NCI-H748 treated with DMSO at 0.1 percent for 48 hours (cell line): ENCODE data around the gene ZNHIT1.
"Not testable (repeated sequence)": the region's sequence is repeated elsewhere in the genome, so short reads cannot be mapped to it uniquely, and the experiment has no call there.

Source experiments
- DNase-seq: peaks from one replicate; lab custom pipeline; 2025; lab: John Stamatoyannopoulos, UW

ZNHIT1 gene

DNA sequence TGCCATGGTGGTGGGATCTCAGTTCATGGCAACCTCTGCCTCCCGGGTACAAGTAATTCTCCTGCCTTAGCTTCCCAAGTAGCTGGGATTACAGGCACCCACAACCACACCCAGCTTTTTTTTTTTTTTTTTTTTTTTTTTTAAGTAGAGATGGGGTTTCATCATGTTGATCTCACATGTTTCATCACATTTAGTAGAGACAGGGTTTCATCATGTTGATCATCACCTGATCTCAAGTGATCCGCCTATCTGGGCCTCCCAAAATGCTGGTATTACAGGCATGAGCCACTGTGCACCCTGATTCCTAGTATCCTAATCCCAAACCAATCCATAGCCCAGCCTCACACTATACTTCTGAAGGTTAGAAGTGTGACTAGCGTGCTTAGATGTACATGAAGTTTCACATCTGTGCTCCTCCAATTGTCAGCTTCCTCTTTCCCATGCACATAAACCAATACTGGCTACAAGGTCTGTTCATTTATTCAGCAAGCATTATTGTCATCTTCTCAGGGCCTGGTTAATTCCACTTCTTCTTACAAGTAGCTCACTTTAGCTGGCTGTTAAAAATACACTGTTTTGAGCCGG, 31.0 kb upstream of the ZNHIT1 start:
- DNase-seq: no peak

- DNase-seq: no peak
Observed at GRCh38 chr7:101189109-101189508, 28.9 kb upstream of the ZNHIT1 start.

- no peak for DNase-seq
Observed at GRCh38 chr7:101195884-101196283, 22.1 kb upstream of the ZNHIT1 start.

GRCh38 chr7:101197991-101198390, 20.0 kb upstream of the ZNHIT1 start:
- no peak for DNase-seq

GRCh38 chr7:101198476-101198875, 19.5 kb upstream of the ZNHIT1 start:
- DNase-seq: no peak

DNA sequence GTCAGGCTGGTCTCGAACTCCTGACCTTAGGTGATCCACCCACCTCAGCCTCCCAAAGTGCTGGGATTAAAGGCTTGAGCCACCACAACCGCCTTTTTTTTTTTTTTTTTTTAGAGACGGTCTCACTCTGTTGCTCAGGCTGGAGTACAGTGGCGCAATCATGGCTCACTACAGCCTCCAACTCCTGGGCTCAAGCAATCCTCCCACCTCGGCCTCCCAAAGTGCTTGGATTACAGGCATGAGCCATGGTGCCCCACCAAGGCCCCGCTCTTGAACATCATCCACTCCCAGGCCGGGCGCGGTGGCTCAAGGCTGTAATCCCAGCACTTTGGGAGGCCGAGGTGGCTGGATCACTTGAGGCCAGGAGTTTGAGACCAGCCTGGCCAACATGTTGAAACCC, 18.4 kb upstream of the ZNHIT1 start:
- not testable (repeated sequence) for DNase-seq

DNA sequence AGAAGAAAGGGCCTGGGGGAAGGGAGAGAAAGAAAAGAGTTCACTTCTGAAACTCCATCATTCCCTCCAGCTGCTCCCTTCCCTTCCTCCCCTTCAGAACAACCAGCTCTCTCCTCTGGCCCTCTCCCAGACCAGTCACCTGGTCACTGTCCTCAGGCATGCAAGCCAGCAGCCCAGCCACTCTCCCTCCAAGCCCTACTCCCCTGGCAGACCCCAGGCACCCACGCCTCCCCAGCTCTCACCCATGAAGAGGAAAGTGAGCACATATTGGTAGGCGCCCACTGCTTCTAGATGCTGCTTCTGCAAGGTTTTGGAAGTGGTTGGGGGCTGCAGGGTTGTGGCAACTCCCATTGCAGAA, 17.5 kb upstream of the ZNHIT1 start:
- no peak for DNase-seq

DNA sequence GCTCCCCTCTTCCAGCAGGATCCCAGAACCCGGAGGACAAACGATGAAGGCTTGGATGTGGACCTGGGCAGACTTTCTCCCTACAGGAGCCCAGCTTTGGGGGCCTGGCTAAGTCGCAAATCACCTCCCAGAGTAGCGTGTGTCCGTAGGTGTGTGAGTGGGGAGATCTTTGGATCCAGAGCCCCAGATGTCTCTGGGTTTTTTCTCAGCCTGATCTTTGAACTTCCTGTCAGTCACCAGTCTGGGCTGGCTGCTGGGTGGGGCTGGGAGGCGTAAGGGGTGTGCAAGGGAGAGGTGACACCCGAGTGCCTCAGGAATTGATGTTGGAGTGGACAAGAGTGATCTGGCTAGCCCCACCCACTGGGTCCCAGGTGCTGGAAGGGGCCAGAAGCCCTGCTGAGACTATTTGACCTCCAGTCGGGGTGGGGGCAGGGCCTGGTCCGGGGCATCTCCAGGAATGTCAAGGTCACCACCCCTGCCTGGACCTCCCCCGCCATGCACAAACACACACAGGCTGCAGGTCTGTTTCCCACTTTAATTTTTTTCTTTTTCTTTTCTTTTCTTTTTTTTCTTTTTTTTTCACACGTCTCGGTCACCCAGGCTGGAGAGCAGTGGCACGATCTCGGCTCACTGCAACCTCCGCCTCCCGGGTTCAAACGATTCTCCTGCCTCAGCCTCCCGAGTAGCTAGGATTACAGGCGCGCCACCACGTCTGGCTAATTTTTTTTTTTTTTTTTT, 16.9 kb upstream of the ZNHIT1 start, which contains the start of gene MOGAT3:
Gene MOGAT3 (minus strand): TSS at position 175 of the 738 bp plus-strand sequence. CDS start 182 bp downstream, outside the sequence.
- no peak for DNase-seq

- DNase-seq: no peak
Observed at GRCh38 chr7:101201695-101202602, 16.0 kb upstream of the ZNHIT1 start.

GRCh38 chr7:101202603-101202918, 15.4 kb upstream of the ZNHIT1 start:
- no peak for DNase-seq

DNA sequence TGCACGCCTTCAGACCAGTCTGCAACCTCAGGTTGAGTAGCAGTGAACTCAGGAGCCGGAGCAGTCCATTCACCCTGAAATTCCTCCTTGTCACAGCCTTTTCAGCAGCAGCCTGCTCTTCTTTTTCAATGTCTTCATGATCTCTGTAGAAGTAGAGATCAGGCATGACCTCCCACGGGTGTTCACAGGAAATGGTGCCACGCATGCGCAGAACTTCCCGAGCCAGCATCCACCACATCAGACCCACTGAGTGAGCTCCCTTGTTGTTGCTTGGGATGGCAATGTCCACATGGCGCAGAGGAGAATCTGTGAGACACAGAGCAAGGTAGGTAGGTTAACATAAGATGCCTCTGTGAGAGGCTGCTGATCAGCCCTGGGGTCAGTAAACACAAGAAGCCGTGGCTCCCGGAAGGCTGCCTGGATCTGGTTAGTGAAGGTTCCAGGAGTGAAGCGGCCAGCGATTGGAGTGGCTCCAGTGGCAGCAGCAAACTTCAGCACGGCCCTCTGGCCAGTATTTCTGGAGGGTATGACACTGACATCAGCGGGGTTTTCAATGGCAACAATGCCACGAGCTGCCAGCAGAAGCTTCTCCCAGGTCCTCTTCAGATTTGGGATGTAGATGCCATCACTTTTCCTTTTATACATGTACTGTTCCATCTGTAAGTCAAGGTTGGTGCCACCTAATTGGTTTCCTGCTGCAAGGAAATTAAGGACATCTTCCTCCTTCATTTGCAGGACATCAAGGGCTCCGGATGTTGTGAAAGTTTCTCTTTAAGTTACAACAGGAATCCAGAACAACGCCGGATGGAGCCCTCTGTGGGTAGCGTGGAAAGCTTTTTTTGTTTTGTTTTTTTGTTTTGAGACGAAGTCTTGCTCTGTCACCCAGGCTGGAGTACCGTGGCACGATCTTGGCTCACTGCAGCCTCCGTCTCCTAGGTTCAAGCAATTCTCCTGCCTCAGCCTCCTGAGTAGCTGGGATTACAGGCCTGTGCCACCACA, 13.9 kb upstream of the ZNHIT1 start:
- not testable (repeated sequence) for DNase-seq

GRCh38 chr7:101205901-101206664, 11.9 kb upstream of the ZNHIT1 start:
- DNase-seq: no peak

- DNase-seq: no peak
Observed at GRCh38 chr7:101206665-101207042, 11.3 kb upstream of the ZNHIT1 start.

DNA sequence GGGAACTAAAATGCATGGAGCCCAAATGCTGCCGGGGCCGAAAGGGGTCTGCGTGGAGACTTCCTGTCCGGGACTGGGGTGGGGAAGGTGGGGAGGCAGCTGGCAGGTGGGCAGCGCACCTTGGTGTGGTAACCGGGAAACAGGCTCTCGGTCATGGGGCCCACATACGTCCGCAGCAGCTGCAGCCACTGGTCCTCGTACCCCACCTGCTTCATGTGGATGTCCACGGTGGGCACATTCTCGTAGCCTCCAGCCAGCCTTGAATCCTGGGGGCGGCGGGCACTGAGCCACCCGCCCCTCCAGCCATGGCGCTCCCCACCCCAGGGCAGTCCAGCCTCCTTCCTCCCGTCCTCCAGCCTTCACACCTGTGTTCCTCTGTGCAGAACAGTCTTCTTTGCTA, 10.5 kb upstream of the ZNHIT1 start:
- no peak for DNase-seq

- DNase-seq: no peak
Observed at GRCh38 chr7:101208794-101209193, 9.2 kb upstream of the ZNHIT1 start.

DNA sequence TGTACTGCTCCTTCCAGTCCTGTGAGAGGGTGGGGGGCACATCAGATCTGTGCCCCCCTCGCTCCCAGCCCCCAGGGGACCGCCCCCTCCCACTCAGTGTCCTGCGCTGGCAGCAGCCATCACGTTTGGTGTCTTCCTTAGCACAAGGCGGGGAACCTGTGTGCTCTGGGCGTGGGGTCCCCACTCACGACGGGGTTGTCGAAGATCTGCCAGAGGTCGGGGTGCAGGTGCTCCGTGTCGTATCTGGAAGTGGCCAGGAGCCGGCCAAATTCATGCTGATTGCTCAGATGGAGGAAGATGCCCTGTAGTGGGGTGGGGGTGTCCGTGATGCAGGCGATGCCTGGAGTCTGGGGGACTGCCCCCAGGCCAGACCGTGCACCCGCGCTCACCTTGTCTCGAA, 7.8 kb upstream of the ZNHIT1 start:
- DNase-seq: no peak

DNA sequence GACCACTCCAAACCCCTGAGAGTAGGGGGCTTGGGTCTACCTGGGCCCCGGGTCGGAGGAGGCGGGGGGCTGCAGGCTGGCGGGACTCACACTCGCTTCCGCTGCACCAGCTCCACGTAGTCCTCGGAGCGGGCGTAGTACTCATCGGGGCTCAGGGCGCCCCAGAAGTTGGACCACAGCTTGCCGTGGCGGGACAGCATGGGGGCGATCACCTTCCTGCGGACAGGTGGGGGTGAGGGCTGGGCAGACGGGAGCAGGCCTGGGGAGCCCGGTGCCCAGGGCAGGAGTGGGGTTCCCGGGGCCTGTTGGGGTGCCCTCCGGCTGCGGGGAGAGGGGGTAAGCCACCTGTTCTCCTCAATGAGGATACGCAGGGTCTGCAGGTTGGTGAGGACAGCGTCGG, 6.5 kb upstream of the ZNHIT1 start:
- DNase-seq: no peak

GRCh38 chr7:101212014-101212413, 6.0 kb upstream of the ZNHIT1 start:
- no peak for DNase-seq

DNA sequence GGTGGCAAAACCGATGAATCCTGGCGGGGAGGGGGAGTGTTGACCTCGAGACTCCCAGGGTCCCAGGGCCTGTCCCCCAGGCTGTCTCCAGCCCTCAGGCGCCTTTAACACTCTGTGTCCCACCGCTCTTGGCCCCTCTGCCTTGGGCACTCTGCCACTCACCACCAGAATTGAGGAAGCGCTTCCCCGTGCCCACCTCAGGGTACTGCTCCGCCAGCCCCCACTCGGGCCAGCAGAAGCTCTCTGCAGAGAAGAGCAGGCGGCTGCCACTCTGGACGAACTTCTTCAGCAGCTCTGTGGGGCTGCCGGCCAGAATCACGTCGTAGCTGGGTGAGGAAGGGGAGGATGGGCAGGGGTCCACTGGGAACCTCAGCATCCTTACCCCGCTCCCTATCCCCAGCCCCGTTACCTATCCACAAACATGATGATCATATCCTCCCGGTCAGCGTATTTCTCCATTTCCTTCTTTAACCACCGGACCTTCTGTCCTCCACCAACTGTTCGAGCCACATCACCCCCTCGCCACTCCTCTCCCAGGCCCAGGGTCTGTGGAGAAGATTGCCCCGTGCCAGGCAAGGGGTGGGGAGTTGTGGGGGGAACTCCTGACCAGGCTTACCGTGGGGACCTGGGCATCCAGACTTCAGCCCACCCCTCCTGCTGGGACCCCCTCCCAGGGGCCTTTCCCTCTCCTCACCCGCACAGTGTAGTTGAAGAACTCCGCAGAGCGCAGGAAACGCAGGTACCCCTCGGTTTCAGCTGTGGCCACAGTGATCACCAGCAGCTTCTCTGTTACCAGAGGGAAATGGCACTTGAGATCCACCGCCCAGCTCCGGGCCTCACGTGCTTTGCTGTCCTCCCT, 1.7 kb upstream of the ZNHIT1 start:
- no peak for DNase-seq

- DNase-seq: no peak
Observed at GRCh38 chr7:101216860-101217387, 1.0 kb upstream of the ZNHIT1 start.
